ENCODE data around the gene CYP2B6. TPM values are rescaled to one million over a fixed set of nuclear protein-coding genes. Genes with fewer than 3 reads are reported as not detected.
A peak's percentile ranks its signal among the peaks of the same experiment; 100 is the strongest.
"Not testable (repeated sequence)": the region's sequence is repeated elsewhere in the genome, so short reads cannot be mapped to it uniquely, and the experiment has no call there.

The CYP2B6 gene
- total RNA-seq, 6 experiments from 2014 or later, result not detected

GRCh38 chr19:40989453-40989852 lies 1.6 kb upstream of the CYP2B6 start:
- H3K27me3 Mint-ChIP-seq (ENCODE audit: insufficient read depth), result peaks cover 24% of the 10 kb centered on the region

GRCh38 chr19:40995355-40995754 lies 4.3 kb downstream of the CYP2B6 start:
- no peak for DNase-seq
- Mint-ChIP-seq H3K4me3 (no peak overlapping the region), H3K36me3 (ENCODE audit: low read depth) (no peaks in the 10 kb centered on the region), H3K27me3 (ENCODE audit: insufficient read depth) (peaks cover 8% of the 10 kb centered on the region), H3K4me1 (ENCODE audit: low read depth) (no peaks in the 10 kb centered on the region), H3K9me3 (no peaks in the 10 kb centered on the region), H3K27ac (no peak overlapping the region)
- TF ChIP-seq CTCF (IDR thresholded peaks at IDR 0.05), result no peak

More at GRCh38 chr19:40989453-40989852, 1.6 kb upstream of the CYP2B6 start:
- no peak overlapping the region for H3K4me3 Mint-ChIP-seq
- no peaks in the 10 kb centered on the region for H3K4me1 Mint-ChIP-seq (ENCODE audit: low read depth)
- no peaks in the 10 kb centered on the region for H3K36me3 Mint-ChIP-seq (ENCODE audit: low read depth)
- no peak overlapping the region for H3K27ac Mint-ChIP-seq
- no peak for DNase-seq
- H3K9me3 Mint-ChIP-seq, result no peaks in the 10 kb centered on the region; the same call in 1 of the 2 replicates
- TF ChIP-seq CTCF (IDR thresholded peaks at IDR 0.05), result no peak

- H3K9me3 Mint-ChIP-seq; H3K4me1 Mint-ChIP-seq (ENCODE audit: low read depth); H3K27ac Mint-ChIP-seq; H3K36me3 Mint-ChIP-seq (ENCODE audit: low read depth); H3K27me3 Mint-ChIP-seq (ENCODE audit: insufficient read depth); H3K4me3 Mint-ChIP-seq; DNase-seq: not testable (repeated sequence)
Observed at GRCh38 chr19:40999018-40999417, 7.9 kb downstream of the CYP2B6 start.

GRCh38 chr19:41000310-41000737 lies 9.2 kb downstream of the CYP2B6 start:
- no peaks in the 10 kb centered on the region for H3K4me1 Mint-ChIP-seq (ENCODE audit: low read depth)
- H3K27ac Mint-ChIP-seq, result no peak overlapping the region
- H3K27me3 Mint-ChIP-seq (ENCODE audit: insufficient read depth), result peaks cover 14% of the 10 kb centered on the region
- H3K4me3 Mint-ChIP-seq, result no peak overlapping the region
- DNase-seq, result no peak
- TF ChIP-seq CTCF (IDR thresholded peaks at IDR 0.05), result no peak
- H3K9me3 Mint-ChIP-seq, result no peaks in the 10 kb centered on the region
- no peaks in the 10 kb centered on the region for H3K36me3 Mint-ChIP-seq (ENCODE audit: low read depth)

- Mint-ChIP-seq H3K27ac (no peak overlapping the region), H3K4me1 (ENCODE audit: low read depth) (no peaks in the 10 kb centered on the region), H3K9me3 (no peaks in the 10 kb centered on the region), H3K36me3 (ENCODE audit: low read depth) (no peaks in the 10 kb centered on the region), H3K27me3 (ENCODE audit: insufficient read depth) (peaks cover 14% of the 10 kb centered on the region), H3K4me3 (no peak overlapping the region)
- TF ChIP-seq CTCF (IDR thresholded peaks at IDR 0.05), result peak; percentile 28
- no peak for DNase-seq
Observed at GRCh38 chr19:41001243-41001971, 10.3 kb downstream of the CYP2B6 start.

- H3K4me3 Mint-ChIP-seq; H3K4me1 Mint-ChIP-seq (ENCODE audit: low read depth); H3K36me3 Mint-ChIP-seq (ENCODE audit: low read depth); H3K27ac Mint-ChIP-seq; DNase-seq; H3K9me3 Mint-ChIP-seq: not testable (repeated sequence)
- peaks cover 25% of the 10 kb centered on the region for H3K27me3 Mint-ChIP-seq (ENCODE audit: insufficient read depth)
Observed at GRCh38 chr19:41003656-41004055, 12.6 kb downstream of the CYP2B6 start.
